GM12878 (cell line): ENCODE measurements around the gene SMAGP. TPM values are rescaled to one million over a fixed set of nuclear protein-coding genes. Genes with fewer than 3 reads are reported as not detected.

Experiments used
- ATAC-seq: fragments of 200-7000 bp; cut with Tn5 transposase; 3 replicates; pipeline ENCODE4 v1.9.1; 2020; ENCODE audit warnings: mild to moderate bottlenecking, moderate library complexity
- BruUV-seq: library from RNA; stranded (reverse); fragments of 400-500 nt; replicated peaks from 2 replicates; lab custom pipeline; 2021; lab: Mats Ljungman, UMichigan
- CTCF ChIA-PET: fragments of 300-600 bp; sonication (Branson Sonifier 250); formaldehyde crosslinking; extraction: SDS; loops from one replicate; lab custom pipeline; 2021; ENCODE audit warnings: inconsistent platforms; lab: Yijun Ruan, JAX
- POLR2A ChIA-PET: fragments of 350-600 bp; formaldehyde crosslinking; extraction: SDS; loops from one replicate; lab custom pipeline; 2021; ENCODE audit warnings: inconsistent platforms; lab: Charles Lee
- RAD21 ChIA-PET: fragments of 300-600 bp; sonication (Branson Sonifier 250); formaldehyde crosslinking; loops from one replicate; lab custom pipeline; 2023; ENCODE audit warnings: antibody characterized with exemption; ENCODE audit not compliant: unreplicated experiment; lab: Charles Lee
- SMC1A ChIA-PET: fragments of 300-600 bp; sonication (Branson Sonifier 250); formaldehyde crosslinking; loops from one replicate; lab custom pipeline; 2023; ENCODE audit not compliant: unreplicated experiment, uncharacterized antibody; lab: Charles Lee
- DNase-seq: peaks from one replicate; pipeline ENCODE4 v3.0.0-alpha.2; 2011; ENCODE audit warnings: low read depth, low spot score
- FAIRE-seq: peaks from 3 replicates; lab custom pipeline; 2011; peaks lifted over from hg19 to GRCh38; lab: Jason Lieb, UNC
- H2AFZ ChIP-seq: 2 replicates; pipeline ENCODE4 v1.6.0; 2011; ENCODE audit warnings: low read depth, low read length, control low read depth; ENCODE audit not compliant: control insufficient read depth
- H3K27ac ChIP-seq: 2 replicates; pipeline ENCODE4 v1.5.1; 2011; ENCODE audit warnings: control low read depth; ENCODE audit not compliant: control insufficient read depth, insufficient read depth
- H3K27me3 ChIP-seq, 2 experiments: replicated peaks in 1 of 2; 2 replicates each; pipeline versions ENCODE4 v1.6.0 to v1.6.1; 2011; ENCODE audit warnings: low read length in 1 of 2; ENCODE audit not compliant: control insufficient read depth in 2 of 2, insufficient read depth in 2 of 2
- H3K36me3 ChIP-seq, 2 experiments: 2 replicates each; pipeline ENCODE4 v1.5.1; 2011; ENCODE audit warnings: low read length in 1 of 2; ENCODE audit not compliant: control insufficient read depth in 2 of 2, insufficient read depth in 2 of 2
- H3K4me1 ChIP-seq: 2 replicates; pipeline ENCODE4 v1.6.1; 2011; ENCODE audit warnings: mild to moderate bottlenecking, low read length, moderate library complexity, mixed read lengths; ENCODE audit not compliant: control insufficient read depth, insufficient read depth
- H3K4me2 ChIP-seq: 2 replicates; pipeline ENCODE4 v1.6.0; 2011; ENCODE audit warnings: control low read depth; ENCODE audit not compliant: control insufficient read depth, insufficient read depth
- H3K4me3 ChIP-seq: fragments of 200-600 bp; sonication (generic); 2 replicates; pipeline ENCODE4 v1.5.1; 2016
- H3K79me2 ChIP-seq: 2 replicates; pipeline ENCODE4 v1.6.0; 2011; ENCODE audit warnings: low read length; ENCODE audit not compliant: control insufficient read depth, insufficient read depth
- H3K9ac ChIP-seq: 2 replicates; pipeline ENCODE4 v1.8.0; 2011; ENCODE audit warnings: low read length, control low read depth, mixed read lengths; ENCODE audit not compliant: control insufficient read depth, insufficient read depth
- H3K9me3 ChIP-seq: replicated peaks from 3 replicates; pipeline ENCODE4 v1.5.1; 2011; ENCODE audit warnings: mild to moderate bottlenecking, low read length; ENCODE audit not compliant: control insufficient read depth, insufficient read depth
- H4K20me1 ChIP-seq: 2 replicates; pipeline ENCODE4 v1.6.0; 2011; ENCODE audit not compliant: control insufficient read depth, insufficient read depth
- BCLAF1 ChIP-seq: fragments of 450-650 bp; IDR thresholded peaks from 2 replicates; pipeline ENCODE4 v1.6.1; 2017; ENCODE audit warnings: antibody characterized with exemption, mild to moderate bottlenecking, moderate library complexity
- E2F8 ChIP-seq: fragments of 450-650 bp; IDR thresholded peaks from 2 replicates; pipeline ENCODE4 v1.6.1; 2018; ENCODE audit warnings: mild to moderate bottlenecking, low read depth, moderate library complexity; ENCODE audit not compliant: partially characterized antibody
- ETV6 ChIP-seq, 2 experiments: fragments of 450-650 bp in 1 of 2; IDR thresholded peaks in 1 of 2; conservative IDR thresholded peaks in 1 of 2; 2 replicates each; pipeline ENCODE4 v1.6.1; 2014; ENCODE audit warnings: antibody characterized with exemption in 1 of 2, borderline replicate concordance in 1 of 2, low read depth in 1 of 2, mild to moderate bottlenecking in 1 of 2, moderate library complexity in 1 of 2
- HDGF ChIP-seq: fragments of 450-650 bp; IDR thresholded peaks from 2 replicates; pipeline ENCODE4 v1.6.1; 2016; ENCODE audit warnings: antibody characterized with exemption
- IRF3 ChIP-seq: fragments of 450-650 bp; IDR thresholded peaks from 2 replicates; pipeline ENCODE4 v1.6.1; 2014; ENCODE audit warnings: mild to moderate bottlenecking
- NFIC ChIP-seq: IDR thresholded peaks from 2 replicates; pipeline ENCODE4 v1.6.1; 2012; ENCODE audit warnings: low read depth, mild to moderate bottlenecking, inconsistent platforms, low read length, moderate library complexity
- POLR2A ChIP-seq: IDR thresholded peaks from 2 replicates; pipeline ENCODE4 v1.6.1; 2011; ENCODE audit warnings: low read depth, mild to moderate bottlenecking, low read length
- RELA ChIP-seq: fragments of 450-650 bp; IDR thresholded peaks from 2 replicates; pipeline ENCODE4 v1.8.0; 2014; ENCODE audit warnings: borderline replicate concordance; ENCODE audit not compliant: partially characterized antibody
- RFX5 ChIP-seq: IDR thresholded peaks from 2 replicates; pipeline ENCODE4 v1.6.1; 2011; ENCODE audit warnings: low read depth, low read length, improper control_type of control experiment
- SREBF1 ChIP-seq: IDR thresholded peaks from 2 replicates; pipeline ENCODE4 v1.6.1; 2012; ENCODE audit warnings: mild to moderate bottlenecking, low read length
- TCF12 ChIP-seq: IDR thresholded peaks from 2 replicates; pipeline ENCODE4 v1.6.1; 2011; ENCODE audit warnings: low read depth, mild to moderate bottlenecking, low read length
- ZZZ3 ChIP-seq: IDR thresholded peaks from 2 replicates; pipeline ENCODE4 v1.6.1; 2011; ENCODE audit warnings: low read depth; ENCODE audit not compliant: control insufficient read depth, insufficient read length
- WGBS: methylation state at CpG from one replicate; pipeline ENCODE4 v1.1.6; 2016; ENCODE audit warnings: low lambda C conversion rate; ENCODE audit not compliant: insufficient replicate concordance, insufficient coverage; ENCODE audit errors: missing lambda C conversion rate; 5-methylcytosine and 5-hydroxymethylcytosine counted together
- in situ Hi-C: fragments of 300-500 bp; cut with MboI; formaldehyde crosslinking; loops from 9 replicates; pipeline ENCODE4 v1.14.3; 2018; ENCODE audit warnings: mixed read lengths
- intact Hi-C: fragments of 100-400 bp; cut with micrococcal nuclease; formaldehyde crosslinking; loops from one replicate; pipeline ENCODE4 v1.14.2; 2022; ENCODE audit not compliant: unreplicated experiment
- polyA plus RNA-seq, 11 experiments: library from polyadenylated mRNA; depleted of rRNA in 4 of 11; unstranded in 6 of 11; stranded (reverse) in 5 of 11; fragments of >200 nt; fragmentation: Nextera tagmentation in 4 of 11; fragmentation: Illumina TruSeq in 1 of 11; extraction: Ambion mirVana in 4 of 11; extraction: Trizol in 1 of 11; gene quantifications; 1 replicate in 1 of 11; 2 replicates in 10 of 11; pipeline versions ENCODE4 v1.2.1 to v1.2.3, GENCODE V29; 2011 to 2016; ENCODE audit warnings: inconsistent platforms in 2 of 11, missing spikeins in 2 of 11, low read depth in 1 of 11
- total RNA-seq, 4 experiments: library from RNA; depleted of rRNA in 3 of 4; stranded (reverse); fragments of >200 nt in 3 of 4; fragmentation: Illumina TruSeq in 1 of 4; extraction: Trizol in 1 of 4; gene quantifications; 2 replicates each; pipeline versions ENCODE4 v1.2.1 to v1.2.3, GENCODE V29; 2013 to 2021
- TF ChIP-seq, protein P1 (sequence below): IDR thresholded peaks from 2 replicates; pipeline ENCODE4 v1.6.1; 2012; ENCODE audit warnings: low read depth, low read length, improper control_type of control experiment

SMAGP gene
- total and polyA plus RNA-seq, 10 of the 15 experiments (the other 5 are each of a cell fraction or from before 2014, with no cell fraction given): 0.42 to 7.1 (median 3.9) TPM

DNA sequence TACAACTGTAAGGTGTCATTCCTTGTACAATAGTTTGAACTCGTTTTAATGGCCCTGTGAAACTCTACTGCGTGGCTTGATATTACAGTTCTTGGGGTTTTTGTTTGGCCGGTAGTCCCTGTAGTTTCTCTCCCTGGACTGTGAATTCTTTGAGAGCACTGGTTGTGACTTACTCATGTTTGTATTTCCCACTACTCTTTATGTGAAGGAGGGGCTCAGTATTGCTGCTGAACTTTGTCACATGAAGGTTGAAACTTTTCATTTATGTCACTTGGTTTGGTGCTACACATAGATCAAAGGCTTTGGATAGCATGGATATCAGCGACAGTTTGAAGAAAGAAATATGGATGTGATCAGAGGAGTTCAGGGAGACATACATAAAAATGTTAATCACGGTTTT is 50.9 kb downstream of the SMAGP start:
- Histone ChIP-seq H3K79me2 (no peaks in the 10 kb centered on the region; the same call in 1 of the 2 replicates), H3K27ac (no peak overlapping the region), H3K36me3 (no peaks in the 10 kb centered on the region), H3K9ac (no peak overlapping the region), H3K9me3 (no peaks in the 10 kb centered on the region), H4K20me1 (no peaks in the 10 kb centered on the region), H3K4me1 (peaks cover 4% of the 10 kb centered on the region; the same call in 1 of the 2 replicates), H3K27me3 (no peaks in the 10 kb centered on the region), H3K4me3 (0 out of 2 replicates have a peak overlapping the region, but pooled peaks have one; percentile 27), H2AFZ (no peak overlapping the region; the same call in 1 of the 2 replicates), H3K4me2 (peak overlapping the region; percentile 57)
- ChIA-PET POLR2A (interaction anchor here (1.3 to 2.8 kb wide), 2 partner anchors 19 to 121 kb away, joined by 5 to 16 read pairs; partner anchors contain the start of gene DAZAP2), CTCF (interaction anchor here (1.1 to 2.0 kb wide), 3 partner anchors 11 to 394 kb away, joined by 4 to 10 read pairs (median 6); no protein-coding TSS in a partner anchor), RAD21 (no interaction called here), SMC1A (interaction anchor here (1.2 to 1.7 kb wide), 4 partner anchors 8 to 42 kb away, joined by 3 to 8 read pairs (median 5); partner anchors contain the start of gene DAZAP2)
- no peak for ATAC-seq
- DNase-seq: no peak
- BruUV-seq: no TSS peak
- FAIRE-seq: no peak
- 78% methylated on average over 5 of the region's 5 CpGs for WGBS
- TF ChIP-seq HDGF: no peak
- no peak for TF ChIP-seq ETV6 (conservative IDR thresholded peaks at IDR 0.05 in 1 of 2, IDR thresholded peaks at IDR 0.05 in 1 of 2; ENCODE audit: borderline replicate concordance in 1 of 2, low read depth in 1 of 2)
- no peak for TF ChIP-seq TCF12
- TF ChIP-seq RELA: no peak
- TF ChIP-seq IRF3: no peak
- TF ChIP-seq BCLAF1: no peak
- no peak for TF ChIP-seq E2F8
- no peak for TF ChIP-seq SREBF1
- TF ChIP-seq RFX5: no peak
- no peak for TF ChIP-seq POLR2A
- TF ChIP-seq, protein P1, sequence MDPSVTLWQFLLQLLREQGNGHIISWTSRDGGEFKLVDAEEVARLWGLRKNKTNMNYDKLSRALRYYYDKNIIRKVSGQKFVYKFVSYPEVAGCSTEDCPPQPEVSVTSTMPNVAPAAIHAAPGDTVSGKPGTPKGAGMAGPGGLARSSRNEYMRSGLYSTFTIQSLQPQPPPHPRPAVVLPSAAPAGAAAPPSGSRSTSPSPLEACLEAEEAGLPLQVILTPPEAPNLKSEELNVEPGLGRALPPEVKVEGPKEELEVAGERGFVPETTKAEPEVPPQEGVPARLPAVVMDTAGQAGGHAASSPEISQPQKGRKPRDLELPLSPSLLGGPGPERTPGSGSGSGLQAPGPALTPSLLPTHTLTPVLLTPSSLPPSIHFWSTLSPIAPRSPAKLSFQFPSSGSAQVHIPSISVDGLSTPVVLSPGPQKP: no peak
- no peak for TF ChIP-seq NFIC
- TF ChIP-seq ZZZ3: no peak
- in situ Hi-C loops (no loop called here), intact Hi-C loops (no loop called here)
